KMS-11 (cell line): ENCODE measurements around the gene OTUB1.

Source experiments
- H2AFZ ChIP-seq: fragments of 200-600 bp; sonication (generic); 2 replicates; pipeline ENCODE4 v1.6.1; 2016; ENCODE audit warnings: antibody characterized with exemption, mixed run types, low read depth
- H3K27ac ChIP-seq: fragments of 200-600 bp; sonication (generic); 2 replicates; pipeline ENCODE4 v1.6.1; 2016; ENCODE audit warnings: mild to moderate bottlenecking, mixed run types
- H3K27me3 ChIP-seq: fragments of 200-600 bp; sonication (generic); 2 replicates; pipeline ENCODE4 v1.6.1; 2017; ENCODE audit warnings: mild to moderate bottlenecking, low read depth, mixed run types, moderate library complexity; ENCODE audit not compliant: insufficient read depth
- H3K36me3 ChIP-seq: fragments of 200-600 bp; sonication (generic); 2 replicates; pipeline ENCODE4 v1.6.1; 2017; ENCODE audit warnings: mild to moderate bottlenecking, mixed run types; ENCODE audit not compliant: insufficient read depth
- H3K4me1 ChIP-seq: fragments of 200-600 bp; sonication (generic); 2 replicates; pipeline ENCODE4 v1.6.1; 2016; ENCODE audit warnings: mild to moderate bottlenecking, low read depth, mixed run types; ENCODE audit not compliant: poor library complexity, severe bottlenecking
- H3K4me2 ChIP-seq: fragments of 200-600 bp; sonication (generic); 2 replicates; pipeline ENCODE4 v1.7.0; 2016; ENCODE audit warnings: mild to moderate bottlenecking, mixed run types
- H3K4me3 ChIP-seq: fragments of 200-600 bp; sonication (generic); IDR thresholded peaks from 2 replicates; pipeline ENCODE4 v1.6.1; 2017; ENCODE audit warnings: low read depth, low read length, mixed read lengths; ENCODE audit not compliant: insufficient read depth
- H3K79me2 ChIP-seq: fragments of 200-600 bp; sonication (generic); 2 replicates; pipeline ENCODE4 v1.6.1; 2016; ENCODE audit warnings: low read depth, mixed run types; ENCODE audit not compliant: insufficient read depth
- H3K9ac ChIP-seq: fragments of 200-600 bp; sonication (generic); 2 replicates; pipeline ENCODE4 v1.6.1; 2016; ENCODE audit warnings: mild to moderate bottlenecking, mixed run types
- H4K20me1 ChIP-seq: fragments of 200-600 bp; sonication (generic); 2 replicates; pipeline ENCODE4 v1.6.1; 2016; ENCODE audit warnings: mild to moderate bottlenecking, mixed run types; ENCODE audit not compliant: insufficient read depth
- TF ChIP-seq, protein P1 (sequence below): fragments of 200-600 bp; sonication (generic); conservative IDR thresholded peaks from 2 replicates; pipeline ENCODE4 v1.6.1; 2017; ENCODE audit warnings: low read depth, mild to moderate bottlenecking, antibody characterized with exemption, low read length, moderate library complexity, mixed read lengths

OTUB1 gene

DNA sequence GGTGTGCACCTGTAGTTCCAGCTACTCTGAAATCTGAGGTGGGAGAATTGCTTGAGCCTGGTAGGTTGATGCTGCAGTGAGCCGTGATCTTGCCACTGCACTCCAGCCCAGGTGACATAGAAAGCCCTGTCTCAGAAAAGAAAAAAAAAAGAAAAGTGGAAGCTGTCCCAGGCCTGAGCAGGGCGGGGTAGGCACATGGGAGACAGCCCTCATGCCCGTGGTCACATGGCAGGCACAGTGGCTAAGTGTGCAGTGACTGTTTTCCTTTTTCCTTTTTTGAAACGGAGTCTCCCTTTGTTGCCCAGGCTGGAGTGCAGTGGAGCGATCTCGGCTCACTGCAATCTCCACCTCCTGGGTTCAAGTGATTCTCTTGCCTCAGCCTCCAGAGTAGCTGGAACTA lies 7.8 kb downstream of the OTUB1 start:
- no peak overlapping the region for H3K27ac ChIP-seq
- no peaks in the 10 kb centered on the region for H3K79me2 ChIP-seq
- H3K4me1 ChIP-seq, result no peaks in the 10 kb centered on the region
- H2AFZ ChIP-seq, result no peak overlapping the region
- H3K9ac ChIP-seq, result no peak overlapping the region
- H3K36me3 ChIP-seq, result no peaks in the 10 kb centered on the region
- H3K4me3 ChIP-seq, result no peak overlapping the region
- no peak overlapping the region for H3K4me2 ChIP-seq
- H3K27me3 ChIP-seq, result no peaks in the 10 kb centered on the region
- TF ChIP-seq, protein P1, sequence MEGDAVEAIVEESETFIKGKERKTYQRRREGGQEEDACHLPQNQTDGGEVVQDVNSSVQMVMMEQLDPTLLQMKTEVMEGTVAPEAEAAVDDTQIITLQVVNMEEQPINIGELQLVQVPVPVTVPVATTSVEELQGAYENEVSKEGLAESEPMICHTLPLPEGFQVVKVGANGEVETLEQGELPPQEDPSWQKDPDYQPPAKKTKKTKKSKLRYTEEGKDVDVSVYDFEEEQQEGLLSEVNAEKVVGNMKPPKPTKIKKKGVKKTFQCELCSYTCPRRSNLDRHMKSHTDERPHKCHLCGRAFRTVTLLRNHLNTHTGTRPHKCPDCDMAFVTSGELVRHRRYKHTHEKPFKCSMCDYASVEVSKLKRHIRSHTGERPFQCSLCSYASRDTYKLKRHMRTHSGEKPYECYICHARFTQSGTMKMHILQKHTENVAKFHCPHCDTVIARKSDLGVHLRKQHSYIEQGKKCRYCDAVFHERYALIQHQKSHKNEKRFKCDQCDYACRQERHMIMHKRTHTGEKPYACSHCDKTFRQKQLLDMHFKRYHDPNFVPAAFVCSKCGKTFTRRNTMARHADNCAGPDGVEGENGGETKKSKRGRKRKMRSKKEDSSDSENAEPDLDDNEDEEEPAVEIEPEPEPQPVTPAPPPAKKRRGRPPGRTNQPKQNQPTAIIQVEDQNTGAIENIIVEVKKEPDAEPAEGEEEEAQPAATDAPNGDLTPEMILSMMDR, result no peak
- H4K20me1 ChIP-seq, result no peaks in the 10 kb centered on the region

- H3K4me3 ChIP-seq, result no peak overlapping the region
- no peaks in the 10 kb centered on the region for H3K36me3 ChIP-seq
- H3K4me2 ChIP-seq, result no peak overlapping the region
- no peak overlapping the region for H3K9ac ChIP-seq
- TF ChIP-seq, protein P1, result no peak
- H3K27me3 ChIP-seq, result no peaks in the 10 kb centered on the region
- H3K79me2 ChIP-seq, result no peaks in the 10 kb centered on the region
- H2AFZ ChIP-seq, result no peak overlapping the region
- no peak overlapping the region for H3K27ac ChIP-seq
- no peaks in the 10 kb centered on the region for H4K20me1 ChIP-seq
- H3K4me1 ChIP-seq, result no peaks in the 10 kb centered on the region
Measured at GRCh38 chr11:63996512-63996911, 10.3 kb downstream of the OTUB1 start.

DNA sequence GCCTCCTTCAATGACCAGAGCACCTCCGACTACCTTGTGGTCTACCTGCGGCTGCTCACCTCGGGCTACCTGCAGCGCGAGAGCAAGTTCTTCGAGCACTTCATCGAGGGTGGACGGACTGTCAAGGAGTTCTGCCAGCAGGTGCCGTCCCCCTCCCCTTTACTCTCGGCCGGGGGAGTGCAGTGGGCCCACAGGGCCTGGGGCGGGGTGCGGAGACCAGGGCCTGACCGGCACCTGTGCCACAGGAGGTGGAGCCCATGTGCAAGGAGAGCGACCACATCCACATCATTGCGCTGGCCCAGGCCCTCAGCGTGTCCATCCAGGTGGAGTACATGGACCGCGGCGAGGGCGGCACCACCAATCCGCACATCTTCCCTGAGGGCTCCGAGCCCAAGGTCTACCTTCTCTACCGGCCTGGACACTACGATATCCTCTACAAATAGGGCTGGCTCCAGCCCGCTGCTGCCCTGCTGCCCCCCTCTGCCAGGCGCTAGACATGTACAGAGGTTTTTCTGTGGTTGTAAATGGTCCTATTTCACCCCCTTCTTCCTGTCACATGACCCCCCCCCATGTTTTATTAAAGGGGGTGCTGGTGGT lies 11.0 kb downstream of the OTUB1 start:
- Histone ChIP-seq H3K36me3 (no peaks in the 10 kb centered on the region), H3K4me2 (no peak overlapping the region), H2AFZ (no peak overlapping the region), H3K27me3 (no peaks in the 10 kb centered on the region), H3K79me2 (no peaks in the 10 kb centered on the region), H3K4me3 (no peak overlapping the region), H3K4me1 (no peaks in the 10 kb centered on the region), H4K20me1 (no peaks in the 10 kb centered on the region), H3K27ac (no peak overlapping the region), H3K9ac (no peak overlapping the region)
- TF ChIP-seq, protein P1, result no peak

GRCh38 chr11:63997801-63998337 lies 11.6 kb downstream of the OTUB1 start:
- Histone ChIP-seq H3K4me3 (no peak overlapping the region), H3K27me3 (no peaks in the 10 kb centered on the region), H3K9ac (no peak overlapping the region), H3K4me1 (no peaks in the 10 kb centered on the region), H3K79me2 (no peaks in the 10 kb centered on the region), H3K36me3 (no peaks in the 10 kb centered on the region), H3K27ac (no peak overlapping the region), H3K4me2 (no peak overlapping the region), H4K20me1 (no peaks in the 10 kb centered on the region), H2AFZ (no peak overlapping the region)
- TF ChIP-seq, protein P1, result no peak
